ENCODE results near the gene MICAL2.

- TF ChIP-seq CTCF (conservative IDR thresholded peaks at IDR 0.05; ENCODE audit: low read length) (no peak), EZH2phosphoT487 (IDR thresholded peaks at IDR 0.05; ENCODE audit: borderline replicate concordance, low read depth, low read length) (no peak)
These were observed 41.2 kb upstream of the MICAL2 start for GRCh38 chr11:12069066-12069676.

Measured in OCI-LY7 (cell line).